ENCODE data around the gene TMEM256. TPM values are rescaled to one million over a fixed set of nuclear protein-coding genes. Genes with fewer than 3 reads are reported as not detected.

The TMEM256 gene
- total RNA-seq, 2 donors from 2014 or later = 43.4 to 64.8 TPM

GRCh38 chr17:7407082-7407481 is 3.2 kb upstream of the TMEM256 start:
- Histone ChIP-seq H3K9me3 (no peaks in the 10 kb centered on the region), H3K27me3 (no peaks in the 10 kb centered on the region), H3K4me1 (peaks cover 0 to 26% of the 10 kb centered on the region in 2 donors), H3K36me3 (no peaks in the 10 kb centered on the region), H3K4me3 (no peak overlapping the region), H3K27ac (no peak overlapping the region)
- no peak for TF ChIP-seq CTCF (IDR thresholded peaks at IDR 0.05)
- no peak for DNase-seq (ENCODE audit: low spot score)

GRCh38 chr17:7406235-7406825 is 2.4 kb upstream of the TMEM256 start:
- peaks cover 0 to 27% of the 10 kb centered on the region in 2 donors for H3K4me1 ChIP-seq
- no peaks in the 10 kb centered on the region for H3K27me3 ChIP-seq
- no peaks in the 10 kb centered on the region for H3K9me3 ChIP-seq
- peak overlapping the region; percentile 91 to 94 for H3K27ac ChIP-seq
- no peak for TF ChIP-seq CTCF (IDR thresholded peaks at IDR 0.05)
- H3K4me3 ChIP-seq = no peak overlapping the region
- no peak for DNase-seq (ENCODE audit: low spot score)
- no peaks in the 10 kb centered on the region for H3K36me3 ChIP-seq

- H3K4me1 ChIP-seq = peaks cover 0 to 27% of the 10 kb centered on the region in 2 donors
- DNase-seq (ENCODE audit: low spot score) = no peak
Observed at GRCh38 chr17:7405350-7406234, 1.7 kb upstream of the TMEM256 start.

GRCh38 chr17:7404737-7405349 is 946 bp upstream of the TMEM256 start:
- DNase-seq (ENCODE audit: low spot score) = peak; percentile 64
- peak overlapping the region; percentile 74 to 76 for H3K4me3 ChIP-seq
- no peaks in the 10 kb centered on the region for H3K9me3 ChIP-seq
- peaks cover 0 to 27% of the 10 kb centered on the region in 2 donors for H3K4me1 ChIP-seq
- TF ChIP-seq CTCF (IDR thresholded peaks at IDR 0.05) = no peak
- H3K36me3 ChIP-seq = no peaks in the 10 kb centered on the region
- H3K27me3 ChIP-seq = no peaks in the 10 kb centered on the region
- peak overlapping the region; percentile 91 to 94 for H3K27ac ChIP-seq

More at GRCh38 chr17:7405350-7406234, 1.7 kb upstream of the TMEM256 start:
- H3K27me3 ChIP-seq = no peaks in the 10 kb centered on the region
- no peaks in the 10 kb centered on the region for H3K36me3 ChIP-seq
- peak overlapping the region; percentile 91 to 94 for H3K27ac ChIP-seq
- no peaks in the 10 kb centered on the region for H3K9me3 ChIP-seq
- peak overlapping the region; percentile 74 to 76 for H3K4me3 ChIP-seq
- no peak for TF ChIP-seq CTCF (IDR thresholded peaks at IDR 0.05)

GRCh38 chr17:7403727-7403976 is 245 bp downstream of the TMEM256 start:
- no peak for DNase-seq (ENCODE audit: low spot score)
- H3K9me3 ChIP-seq = no peaks in the 10 kb centered on the region
- no peak for TF ChIP-seq CTCF (IDR thresholded peaks at IDR 0.05)
- H3K36me3 ChIP-seq = no peaks in the 10 kb centered on the region
- H3K27me3 ChIP-seq = no peaks in the 10 kb centered on the region
- peaks cover 0 to 27% of the 10 kb centered on the region in 2 donors for H3K4me1 ChIP-seq
- peak overlapping the region; percentile 59 to 76 for H3K4me3 ChIP-seq
- H3K27ac ChIP-seq = peak overlapping the region; percentile 91 to 94

Measured in right atrium auricular region (tissue), 2 donors.